Measurements from ENCODE around the gene PLCB4. TPM values are rescaled to one million over a fixed set of nuclear protein-coding genes. Genes with fewer than 3 reads are reported as not detected.

The PLCB4 gene
- total and polyA plus RNA-seq, 2 experiments from 2014 or later, result 31.6 to 39.2 TPM

DNA sequence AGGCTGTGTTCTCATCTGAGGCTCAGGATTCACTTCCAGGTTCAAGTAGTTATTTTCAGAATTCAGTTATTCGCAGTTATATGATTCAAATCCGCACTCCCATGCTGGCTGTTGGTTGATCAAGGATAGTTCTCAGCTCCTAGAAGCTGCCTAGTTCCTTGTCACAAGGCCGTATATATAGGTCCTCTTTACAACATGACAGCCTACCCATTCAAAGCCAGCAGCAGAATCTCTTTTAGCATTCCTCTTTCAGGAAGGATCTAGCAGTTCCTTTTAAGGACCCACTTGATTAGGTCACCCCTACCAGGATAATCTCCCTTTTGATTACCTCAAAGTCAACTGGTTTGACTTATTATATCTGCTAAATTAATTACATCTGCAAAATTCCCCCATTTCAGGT lies 421.7 kb downstream of the PLCB4 start:
- H3K27me3 ChIP-seq, result no peaks in the 10 kb centered on the region
- H3K9me3 ChIP-seq (ENCODE audit: low read depth), result no peaks in the 10 kb centered on the region
- no peak overlapping the region for H3K27ac ChIP-seq
- no peak overlapping the region for H3K4me3 ChIP-seq
- no peak for TF ChIP-seq CTCF (IDR thresholded peaks at IDR 0.05; ENCODE audit: low read depth, low read length)
- DNase-seq (ENCODE audit: low read depth in 1 of 2, low spot score in 1 of 2), result no peak
- no peaks in the 10 kb centered on the region for H3K36me3 ChIP-seq
- H3K4me1 ChIP-seq (ENCODE audit: low read depth), result no peaks in the 10 kb centered on the region

GRCh38 chr20:9491324-9491723 lies 422.4 kb downstream of the PLCB4 start:
- no peak for TF ChIP-seq CTCF (IDR thresholded peaks at IDR 0.05; ENCODE audit: low read depth, low read length)
- no peaks in the 10 kb centered on the region for H3K4me1 ChIP-seq (ENCODE audit: low read depth)
- no peak for DNase-seq (ENCODE audit: low read depth in 1 of 2, low spot score in 1 of 2)
- no peak overlapping the region for H3K4me3 ChIP-seq
- no peaks in the 10 kb centered on the region for H3K36me3 ChIP-seq
- no peak overlapping the region for H3K27ac ChIP-seq
- H3K27me3 ChIP-seq, result no peaks in the 10 kb centered on the region
- H3K9me3 ChIP-seq (ENCODE audit: low read depth), result no peaks in the 10 kb centered on the region

DNA sequence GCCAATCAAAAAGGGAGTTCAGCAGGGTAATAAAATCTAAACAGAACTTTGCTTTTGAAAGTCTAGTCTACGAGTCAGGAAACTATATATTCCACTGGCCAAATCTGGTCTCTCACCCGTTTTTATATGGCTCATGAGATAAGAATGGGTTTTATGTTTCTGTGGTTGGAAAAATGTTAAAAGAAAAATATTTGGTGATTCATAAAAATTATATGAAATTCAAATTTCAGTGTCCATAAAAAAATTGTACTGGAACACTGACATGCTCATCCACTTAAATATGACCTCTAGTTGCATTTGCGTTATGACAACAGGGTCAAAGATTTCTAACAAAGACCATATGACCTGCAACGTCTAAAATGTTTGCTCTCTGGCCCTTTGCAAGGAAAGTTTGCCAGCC lies 423.2 kb downstream of the PLCB4 start:
- Histone ChIP-seq H3K9me3 (ENCODE audit: low read depth) (no peaks in the 10 kb centered on the region), H3K27me3 (no peaks in the 10 kb centered on the region), H3K27ac (no peak overlapping the region), H3K4me3 (no peak overlapping the region), H3K4me1 (ENCODE audit: low read depth) (no peaks in the 10 kb centered on the region), H3K36me3 (no peaks in the 10 kb centered on the region)
- TF ChIP-seq CTCF (IDR thresholded peaks at IDR 0.05; ENCODE audit: low read depth, low read length), result no peak
- no peak for DNase-seq (ENCODE audit: low read depth in 1 of 2, low spot score in 1 of 2)

- no peak overlapping the region for H3K4me3 ChIP-seq
- no peaks in the 10 kb centered on the region for H3K4me1 ChIP-seq (ENCODE audit: low read depth)
- no peak for DNase-seq (ENCODE audit: low read depth in 1 of 2, low spot score in 1 of 2)
- no peaks in the 10 kb centered on the region for H3K27me3 ChIP-seq
- no peak overlapping the region for H3K27ac ChIP-seq
- H3K9me3 ChIP-seq (ENCODE audit: low read depth), result no peaks in the 10 kb centered on the region
- TF ChIP-seq CTCF (IDR thresholded peaks at IDR 0.05; ENCODE audit: low read depth, low read length), result no peak
- no peaks in the 10 kb centered on the region for H3K36me3 ChIP-seq
Measured at GRCh38 chr20:9493803-9494202, 424.9 kb downstream of the PLCB4 start.

DNA sequence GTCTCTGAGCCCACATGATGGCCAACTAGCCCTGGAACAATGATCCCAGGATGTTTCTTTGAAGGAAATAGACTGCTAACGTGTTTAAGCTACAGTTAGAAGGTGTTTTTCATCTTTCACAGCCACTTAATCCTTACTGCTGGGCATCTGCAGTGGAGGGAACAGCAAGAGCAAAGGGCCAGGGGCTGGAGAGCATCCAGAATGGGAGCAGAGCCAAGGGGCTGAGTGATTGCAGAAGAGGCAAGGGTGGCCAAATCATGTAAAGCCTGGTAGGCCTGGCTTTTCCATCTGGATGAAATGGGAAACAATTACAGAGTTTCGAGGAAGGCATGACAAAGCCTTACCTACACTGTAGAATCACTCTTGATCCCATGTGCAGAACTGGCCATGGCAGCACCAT lies 426.8 kb downstream of the PLCB4 start:
- Histone ChIP-seq H3K36me3 (no peaks in the 10 kb centered on the region), H3K4me3 (no peak overlapping the region), H3K9me3 (ENCODE audit: low read depth) (no peaks in the 10 kb centered on the region), H3K4me1 (ENCODE audit: low read depth) (no peaks in the 10 kb centered on the region), H3K27ac (no peak overlapping the region), H3K27me3 (peaks cover 9% of the 10 kb centered on the region)
- no peak for DNase-seq (ENCODE audit: low read depth in 1 of 2, low spot score in 1 of 2)
- no peak for TF ChIP-seq CTCF (IDR thresholded peaks at IDR 0.05; ENCODE audit: low read depth, low read length)

- no peaks in the 10 kb centered on the region for H3K36me3 ChIP-seq
- peaks cover 13% of the 10 kb centered on the region for H3K27me3 ChIP-seq
- no peak overlapping the region for H3K27ac ChIP-seq
- H3K9me3 ChIP-seq (ENCODE audit: low read depth), result no peaks in the 10 kb centered on the region
- TF ChIP-seq CTCF (IDR thresholded peaks at IDR 0.05; ENCODE audit: low read depth, low read length), result no peak
- no peaks in the 10 kb centered on the region for H3K4me1 ChIP-seq (ENCODE audit: low read depth)
- no peak overlapping the region for H3K4me3 ChIP-seq
- no peak for DNase-seq (ENCODE audit: low read depth in 1 of 2, low spot score in 1 of 2)
Measured at GRCh38 chr20:9496155-9496554, 427.3 kb downstream of the PLCB4 start.

All from cardiac muscle cell (in vitro differentiated cells and primary cell).